NCI-H146 (cell line): ENCODE data around the gene UBE3C.
A peak's percentile ranks its signal among the peaks of the same experiment; 100 is the strongest.
"Not testable (repeated sequence)": the region's sequence is repeated elsewhere in the genome, so short reads cannot be mapped to it uniquely, and the experiment has no call there.

Experiments used
- DNase-seq: peaks from one replicate; lab custom pipeline; 2025; lab: John Stamatoyannopoulos, UW

Gene UBE3C

GRCh38 chr7:157138424-157139110 lies at the start of gene UBE3C:
TSS of gene UBE3C (plus strand) at chr7:157138926. CDS start at chr7:157139273, 347 bp downstream.
- peak; percentile 91 for DNase-seq

- peak; percentile 22 for DNase-seq
Measured at GRCh38 chr7:157089100-157089610, 49.6 kb upstream of the UBE3C start.

- DNase-seq: no peak
Measured at GRCh38 chr7:157090485-157091165, 48.1 kb upstream of the UBE3C start.

- DNase-seq: no peak
Measured at GRCh38 chr7:157096286-157097055, 42.3 kb upstream of the UBE3C start.

GRCh38 chr7:157097056-157097329 lies 41.7 kb upstream of the UBE3C start:
- no peak for DNase-seq

- DNase-seq: peak; percentile 25
Measured at GRCh38 chr7:157097569-157097968, 41.2 kb upstream of the UBE3C start.

GRCh38 chr7:157100005-157100404 lies 38.7 kb upstream of the UBE3C start:
- DNase-seq: not testable (repeated sequence)

GRCh38 chr7:157103641-157104040 lies 35.1 kb upstream of the UBE3C start:
- DNase-seq: not testable (repeated sequence)

GRCh38 chr7:157111311-157111710 lies 27.4 kb upstream of the UBE3C start:
- no peak for DNase-seq

- no peak for DNase-seq
Measured at GRCh38 chr7:157112706-157113105, 26.0 kb upstream of the UBE3C start.

- DNase-seq: no peak
Measured at GRCh38 chr7:157113607-157114006, 25.1 kb upstream of the UBE3C start.

GRCh38 chr7:157116762-157117161 lies 22.0 kb upstream of the UBE3C start:
- no peak for DNase-seq

GRCh38 chr7:157117796-157118195 lies 20.9 kb upstream of the UBE3C start:
- no peak for DNase-seq

GRCh38 chr7:157120181-157120580 lies 18.5 kb upstream of the UBE3C start:
- DNase-seq: no peak

- DNase-seq: no peak
Measured at GRCh38 chr7:157121184-157121715, 17.5 kb upstream of the UBE3C start.

- no peak for DNase-seq
Measured at GRCh38 chr7:157122800-157123495, 15.8 kb upstream of the UBE3C start.

GRCh38 chr7:157124690-157125089 lies 14.0 kb upstream of the UBE3C start:
- DNase-seq: no peak

GRCh38 chr7:157125376-157126223 lies 13.1 kb upstream of the UBE3C start:
- DNase-seq: no peak

- no peak for DNase-seq
Measured at GRCh38 chr7:157126921-157127320, 11.8 kb upstream of the UBE3C start.

GRCh38 chr7:157129200-157129599 lies 9.5 kb upstream of the UBE3C start:
- peak; percentile 78 for DNase-seq

- DNase-seq: no peak
Measured at GRCh38 chr7:157129907-157130460, 8.7 kb upstream of the UBE3C start.
